ENCODE data around the gene LCE3C. TPM values are rescaled to one million over a fixed set of nuclear protein-coding genes. Genes with fewer than 3 reads are reported as not detected.

The LCE3C gene
- total RNA-seq (2022; extraction: Qiagen RNA extraction), result not detected in 5 replicates

GRCh38 chr1:152599934-152600333 is at the start of gene LCE3C:
Gene LCE3C (plus strand): TSS chr1:152600234. CDS start chr1:152600732, 498 bp downstream.

GRCh38 chr1:152566681-152567080 is 33.4 kb upstream of the LCE3C start, which contains the start of gene LCE3E:
Gene LCE3E (minus strand): TSS chr1:152566780. CDS start chr1:152566208, 572 bp downstream.

GRCh38 chr1:152580433-152580832 is 19.6 kb upstream of the LCE3C start, which contains the start of gene LCE3D:
Gene LCE3D (minus strand): TSS chr1:152580516. CDS start chr1:152579936, 580 bp downstream.

GRCh38 chr1:152613511-152613910 is 13.5 kb downstream of the LCE3C start, which contains the start of gene LCE3B:
Gene LCE3B (plus strand): TSS chr1:152613811. CDS start chr1:152613811, 0 bp downstream.

GRCh38 chr1:152622803-152623202 is 22.8 kb downstream of the LCE3C start, which contains the start of gene LCE3A:
Gene LCE3A (minus strand): TSS chr1:152623103. CDS start chr1:152623103, 0 bp downstream.

Other genes with a start within 250 kb of the LCE3C start
- gene FLG2, start 240.2 kb upstream of the LCE3C start, total RNA-seq (2022; extraction: Qiagen RNA extraction), result not detected in 5 replicates
- not detected in 5 replicates for gene CRNN, start 186.0 kb upstream of the LCE3C start, total RNA-seq (2022; extraction: Qiagen RNA extraction)
- 0.20 TPM in 1 of 5 replicates, not detected in the others for gene LCE5A, start 89.4 kb upstream of the LCE3C start, total RNA-seq (2022; extraction: Qiagen RNA extraction)
- gene CRCT1, start 85.8 kb upstream of the LCE3C start, total RNA-seq (2022; extraction: Qiagen RNA extraction), result 0.29 to 0.70 TPM (median 0.32 TPM) in 5 replicates
- gene LCE3E, start 33.5 kb upstream of the LCE3C start, total RNA-seq (2022; extraction: Qiagen RNA extraction), result 0.30 TPM in 1 of 5 replicates, not detected in the others
- gene LCE3D, start 19.7 kb upstream of the LCE3C start, total RNA-seq (2022; extraction: Qiagen RNA extraction), result 2.6 to 3.6 TPM (median 3.1 TPM) in 5 replicates
- not detected in 5 replicates for gene LCE3B, start 13.6 kb downstream of the LCE3C start, total RNA-seq (2022; extraction: Qiagen RNA extraction)
- not detected in 5 replicates for gene LCE3A, start 22.9 kb downstream of the LCE3C start, total RNA-seq (2022; extraction: Qiagen RNA extraction)
- not detected in 5 replicates for gene LCE2D, start 63.1 kb downstream of the LCE3C start, total RNA-seq (2022; extraction: Qiagen RNA extraction)
- not detected in 5 replicates for gene LCE2C, start 75.0 kb downstream of the LCE3C start, total RNA-seq (2022; extraction: Qiagen RNA extraction)
- gene LCE2B, start 85.9 kb downstream of the LCE3C start, total RNA-seq (2022; extraction: Qiagen RNA extraction), result not detected in 5 replicates
- not detected in 5 replicates for gene LCE2A, start 98.1 kb downstream of the LCE3C start, total RNA-seq (2022; extraction: Qiagen RNA extraction)
- gene LCE4A, start 107.9 kb downstream of the LCE3C start, total RNA-seq (2022; extraction: Qiagen RNA extraction), result not detected in 5 replicates
- not detected in 5 replicates for gene KPRP, start 157.8 kb downstream of the LCE3C start, total RNA-seq (2022; extraction: Qiagen RNA extraction)
- gene LCE1F, start 174.9 kb downstream of the LCE3C start, total RNA-seq (2022; extraction: Qiagen RNA extraction), result not detected in 5 replicates
- gene LCE1E, start 186.0 kb downstream of the LCE3C start, total RNA-seq (2022; extraction: Qiagen RNA extraction), result 0.08 to 0.17 TPM (median 0.12 TPM) in 3 of 5 replicates, not detected in the others
- gene LCE1D, start 196.5 kb downstream of the LCE3C start, total RNA-seq (2022; extraction: Qiagen RNA extraction), result not detected in 5 replicates
- not detected in 5 replicates for gene LCE1C, start 206.4 kb downstream of the LCE3C start, total RNA-seq (2022; extraction: Qiagen RNA extraction)
- gene LCE1B, start 211.7 kb downstream of the LCE3C start, total RNA-seq (2022; extraction: Qiagen RNA extraction), result 0.11 TPM in 1 of 5 replicates, not detected in the others
- not detected in 5 replicates for gene LCE1A, start 227.2 kb downstream of the LCE3C start, total RNA-seq (2022; extraction: Qiagen RNA extraction)
- not detected in 5 replicates for gene LCE6A, start 242.6 kb downstream of the LCE3C start, total RNA-seq (2022; extraction: Qiagen RNA extraction)